K562 (cell line): ENCODE measurements around the gene RYR1. TPM values are rescaled to one million over a fixed set of nuclear protein-coding genes. Genes with fewer than 3 reads are reported as not detected.

Source experiments
- ATAC-seq: fragments of 200-7000 bp; cut with Tn5 transposase; 3 replicates; pipeline ENCODE4 v1.9.1; 2020; ENCODE audit warnings: moderate library complexity
- BruUV-seq: library from RNA; stranded (reverse); fragments of 400-500 nt; replicated peaks from 2 replicates; lab custom pipeline; 2021; lab: Mats Ljungman, UMichigan
- CTCF ChIA-PET: fragments of 300-600 bp; formaldehyde crosslinking; extraction: SDS; loops from one replicate; lab custom pipeline; 2021; ENCODE audit warnings: low intra/inter-chr PET ratio; lab: Yijun Ruan, JAX
- POLR2A ChIA-PET: fragments of 300-600, 350-650 bp; sonication (Branson Sonifier 250); formaldehyde crosslinking; extraction: SDS; loops from one replicate; lab custom pipeline; 2021; ENCODE audit warnings: antibody characterized with exemption, inconsistent platforms; lab: Yijun Ruan, JAX
- DNase-seq, 4 experiments: peaks; one replicate each; pipeline versions ENCODE4 v3.0.0 to v3.0.0-alpha.2; 2011 to 2018; ENCODE audit warnings: low spot score in 3 of 4, mixed read lengths in 3 of 4; ENCODE audit errors: extremely low read depth in 1 of 4
- FAIRE-seq: peaks from 2 replicates; lab custom pipeline; 2011; peaks lifted over from hg19 to GRCh38; lab: Jason Lieb, UNC
- H2AFZ ChIP-seq: 2 replicates; pipeline ENCODE4 v1.6.0; 2011; ENCODE audit warnings: low read depth, low read length, control low read depth, inconsistent platforms
- H3K27ac ChIP-seq: fragments of 200-600 bp; 3 replicates; pipeline ENCODE4 v1.8.0; 2011; ENCODE audit warnings: low read depth, mild to moderate bottlenecking, control low read depth, inconsistent platforms, low read length, moderate library complexity, mixed read lengths; ENCODE audit errors: extremely low read depth
- H3K27me3 ChIP-seq, 2 experiments: fragments of 300-600 bp in 1 of 2; 2 replicates in 1 of 2; 3 replicates in 1 of 2; pipeline versions ENCODE4 v1.6.0 to v1.8.0; 2011; ENCODE audit warnings: inconsistent platforms in 2 of 2, low read length in 2 of 2, mild to moderate bottlenecking in 1 of 2, mixed read lengths in 1 of 2, moderate library complexity in 1 of 2; ENCODE audit not compliant: control insufficient read depth in 2 of 2, insufficient read depth in 2 of 2
- H3K36me3 ChIP-seq: fragments of 300-600 bp; 3 replicates; pipeline ENCODE4 v1.8.0; 2011; ENCODE audit warnings: mild to moderate bottlenecking, low read length, inconsistent platforms; ENCODE audit not compliant: control insufficient read depth, insufficient read depth
- H3K4me1 ChIP-seq, 2 experiments: fragments of 200-600 bp in 1 of 2; replicated peaks in 1 of 2; 2 replicates in 1 of 2; 3 replicates in 1 of 2; pipeline versions ENCODE4 v1.5.1 to v1.8.0; 2011; ENCODE audit warnings: inconsistent platforms in 2 of 2, low read length in 2 of 2, mild to moderate bottlenecking in 1 of 2, mixed read lengths in 1 of 2, moderate library complexity in 1 of 2; ENCODE audit not compliant: control insufficient read depth in 2 of 2, insufficient read depth in 2 of 2
- H3K4me2 ChIP-seq: 2 replicates; pipeline ENCODE4 v1.6.1; 2011; ENCODE audit warnings: low read length, control low read depth, inconsistent platforms, mixed read lengths; ENCODE audit not compliant: insufficient read depth
- H3K4me3 ChIP-seq: fragments of 200-600 bp; sonication (generic), shearing (Covaris generic); 2 replicates; pipeline ENCODE4 v1.5.1; 2016; ENCODE audit warnings: control low read depth, inconsistent platforms
- H3K79me2 ChIP-seq: fragments of 200-600 bp; 3 replicates; pipeline ENCODE4 v1.8.0; 2011; ENCODE audit warnings: low read length, inconsistent platforms; ENCODE audit not compliant: control insufficient read depth, insufficient read depth
- H3K9ac ChIP-seq, 2 experiments: 2 replicates each; pipeline versions ENCODE4 v1.6.0 to v1.6.1; 2011; ENCODE audit warnings: low read depth in 2 of 2, low read length in 2 of 2, control low read depth in 1 of 2, inconsistent platforms in 1 of 2, mild to moderate bottlenecking in 1 of 2, mixed read lengths in 1 of 2; ENCODE audit not compliant: insufficient read depth in 1 of 2
- H3K9me1 ChIP-seq: one replicate; pipeline ENCODE4 v1.6.0; 2011; ENCODE audit warnings: inconsistent platforms, mild to moderate bottlenecking, low read length, moderate library complexity; ENCODE audit not compliant: control insufficient read depth, insufficient read depth
- H3K9me3 ChIP-seq: replicated peaks from 2 replicates; pipeline ENCODE4 v1.5.1; 2011; ENCODE audit warnings: low read depth, low read length, inconsistent platforms; ENCODE audit not compliant: control insufficient read depth, insufficient read depth
- H4K20me1 ChIP-seq: replicated peaks from 2 replicates; pipeline ENCODE4 v1.6.1; 2011; ENCODE audit warnings: low read length, inconsistent platforms, mixed read lengths; ENCODE audit not compliant: control insufficient read depth, insufficient read depth
- BRF1 ChIP-seq: IDR thresholded peaks from 3 replicates; pipeline ENCODE4 v1.6.1; 2011; ENCODE audit warnings: borderline replicate concordance, mild to moderate bottlenecking; ENCODE audit not compliant: insufficient read length; ENCODE audit errors: extremely low read depth
- COPS2 ChIP-seq: fragments of 450-650 bp; conservative IDR thresholded peaks from 2 replicates; pipeline ENCODE4 v1.6.1; 2016; ENCODE audit warnings: mild to moderate bottlenecking, moderate library complexity
- FOSL1 ChIP-seq: fragments of 200-800 bp; sonication (Bioruptor generic); conservative IDR thresholded peaks from 2 replicates; pipeline ENCODE4 v1.6.1; 2016; ENCODE audit warnings: missing genetic modification characterization, missing compliant biosample characterization
- LARP7 ChIP-seq: fragments of 450-650 bp; IDR thresholded peaks from 2 replicates; pipeline ENCODE4 v1.6.1; 2016
- MED1 ChIP-seq: sonication (generic); formaldehyde crosslinking; IDR thresholded peaks from 2 replicates; pipeline ENCODE4 v1.8.1; 2023; ENCODE audit warnings: missing genetic modification reagents, borderline replicate concordance
- NCOA4 ChIP-seq: fragments of 450-650 bp; IDR thresholded peaks from 2 replicates; pipeline ENCODE4 v1.6.1; 2018; ENCODE audit warnings: mild to moderate bottlenecking; ENCODE audit not compliant: partially characterized antibody
- NFIX ChIP-seq: fragments of 250-450 bp; sonication (Bioruptor Pico); IDR thresholded peaks from 2 replicates; pipeline ENCODE4 v1.4.0; 2020; ENCODE audit warnings: low read depth, mild to moderate bottlenecking, moderate library complexity
- POU5F1 ChIP-seq: fragments of 150-350 bp; IDR thresholded peaks from 2 replicates; pipeline ENCODE4 v1.6.1; 2014; ENCODE audit warnings: borderline replicate concordance, low read length, low read depth, mild to moderate bottlenecking; ENCODE audit not compliant: partially characterized antibody
- SP2 ChIP-seq: IDR thresholded peaks from 2 replicates; pipeline ENCODE4 v1.6.1; 2011; ENCODE audit warnings: mild to moderate bottlenecking, low read depth, low read length, moderate library complexity; ENCODE audit not compliant: poor library complexity, severe bottlenecking; ENCODE audit errors: extremely low read depth
- TEAD1 ChIP-seq, 2 experiments: fragments of 450-650 bp in 1 of 2; sonication (generic) in 1 of 2; formaldehyde crosslinking; IDR thresholded peaks; 2 replicates each; pipeline versions ENCODE4 v1.4.0 to v1.8.0; 2020 to 2022; ENCODE audit warnings: mild to moderate bottlenecking in 2 of 2, missing genetic modification reagents in 1 of 2
- WGBS: fragments of 100-300 bp; shearing (Covaris generic); methylation state at CpG from one replicate; pipeline ENCODE4 v1.1.6; 2016; ENCODE audit warnings: low coverage, mixed read lengths; ENCODE audit not compliant: insufficient coverage; ENCODE audit errors: missing lambda C conversion rate; 5-methylcytosine and 5-hydroxymethylcytosine counted together
- in situ Hi-C: fragments of 300-500 bp; cut with MboI; formaldehyde crosslinking; loops from 4 replicates; pipeline ENCODE4 v1.15.0; 2018; ENCODE audit warnings: inconsistent platforms, mixed read lengths
- intact Hi-C: fragments of 100-400 bp; cut with micrococcal nuclease; formaldehyde crosslinking; loops from 2 replicates; pipeline ENCODE4 v1.14.2; 2022
- polyA plus RNA-seq, 8 experiments: library from polyadenylated mRNA; depleted of rRNA in 4 of 8; stranded (reverse) in 5 of 8; unstranded in 3 of 8; fragments of >200 nt; fragmentation: Nextera tagmentation in 2 of 8; fragmentation: Illumina TruSeq in 1 of 8; extraction: Ambion mirVana in 2 of 8; extraction: Trizol in 1 of 8; gene quantifications; 2 replicates each; pipeline versions ENCODE4 v1.2.1 to v1.2.3, GENCODE V29; 2011 to 2014; ENCODE audit warnings: inconsistent platforms in 1 of 8, missing spikeins in 1 of 8
- total RNA-seq, 7 experiments: library from RNA; depleted of rRNA in 6 of 7; stranded (reverse); fragments of >200 nt in 6 of 7; fragmentation: Illumina TruSeq in 2 of 7; extraction: Trizol in 2 of 7; gene quantifications; 2 replicates each; pipeline versions ENCODE4 v1.2.1 to v1.2.3, GENCODE V29; 2011 to 2021; ENCODE audit warnings: low replicate concordance in 1 of 7
- TF ChIP-seq, protein P1 (sequence below): sonication (generic); formaldehyde crosslinking; IDR thresholded peaks from 2 replicates; pipeline ENCODE4 v1.8.0; 2022; ENCODE audit warnings: mild to moderate bottlenecking, missing genetic modification reagents
- TF ChIP-seq, protein P2 (sequence below): sonication (generic); formaldehyde crosslinking; IDR thresholded peaks from 2 replicates; pipeline ENCODE4 v1.8.0; 2023; ENCODE audit warnings: mild to moderate bottlenecking, missing genetic modification reagents
- TF ChIP-seq, protein P3 (sequence below): fragments of 250-450 bp; sonication (Bioruptor Pico); IDR thresholded peaks from 2 replicates; pipeline ENCODE4 v1.5.0; 2020; ENCODE audit warnings: mild to moderate bottlenecking
- TF ChIP-seq, protein P4 (sequence below): fragments of 450-650 bp; IDR thresholded peaks from 2 replicates; pipeline ENCODE4 v1.7.0; 2016; ENCODE audit warnings: borderline replicate concordance
- TF ChIP-seq, protein P5 (sequence below): fragments of 450-650 bp; IDR thresholded peaks from 2 replicates; pipeline ENCODE4 v1.6.1; 2018; ENCODE audit warnings: mild to moderate bottlenecking, low read depth; ENCODE audit not compliant: partially characterized antibody

Gene RYR1
- total and polyA plus RNA-seq, 9 of the 15 experiments (the other 6 are each of a cell fraction or from before 2014, with no cell fraction given), result 0.11 to 7.4 (median 3.7) TPM

DNA sequence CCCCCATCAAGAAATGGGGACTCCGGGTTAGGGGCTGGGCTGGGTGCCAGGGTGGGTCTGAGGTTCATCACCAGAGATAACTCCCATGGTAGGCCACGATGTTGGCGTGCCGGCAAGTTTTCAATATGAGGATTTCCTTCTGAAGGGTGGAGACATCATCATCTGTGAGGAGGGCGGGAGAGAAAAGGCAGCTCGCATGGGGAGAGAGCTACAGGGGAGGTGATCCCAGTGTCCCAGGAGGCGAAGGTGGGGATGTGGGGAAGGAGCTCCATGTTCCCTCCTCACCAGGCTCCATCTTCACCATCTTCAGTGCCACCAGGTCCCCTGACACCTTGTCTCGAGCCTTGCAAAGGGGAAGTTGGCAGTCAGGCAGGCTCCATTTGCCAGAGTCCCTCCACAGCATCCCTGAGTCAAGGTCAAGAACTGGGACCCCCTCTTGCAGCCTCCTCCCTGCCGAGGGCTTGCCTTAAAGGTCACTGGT is 183.8 kb downstream of the RYR1 start:
- Histone ChIP-seq H3K27me3 (no peaks in the 10 kb centered on the region), H3K9me3 (no peaks in the 10 kb centered on the region), H3K4me3 (no peak overlapping the region), H3K9me1 (no peaks in the 10 kb centered on the region), H3K9ac (peak overlapping the region in 1 of 2 experiments; percentile 59; a peak in 2 of 4 replicates), H3K36me3 (peaks cover 29% of the 10 kb centered on the region), H2AFZ (peak overlapping the region; percentile 93), H3K4me1 (peaks cover 13 to 37% of the 10 kb centered on the region in 2 experiments; a peak in 4 of 5 replicates), H4K20me1 (0 out of 2 replicates have a peak, but pooled peaks cover 4% of the 10 kb centered on the region), H3K79me2 (peaks cover 34% of the 10 kb centered on the region), H3K27ac (no peak overlapping the region), H3K4me2 (no peak overlapping the region)
- no TSS peak for BruUV-seq
- intact Hi-C loops, result loop anchor here (5.0 kb wide), 1 partner anchor 60 kb away; no protein-coding TSS in a partner anchor
- in situ Hi-C loops, result loop anchor here (10.0 kb wide), 1 partner anchor 383 kb away; no protein-coding TSS in a partner anchor
- no peak for ATAC-seq
- POLR2A ChIA-PET, result interaction anchor here (0.6 to 1.6 kb wide), 3 partner anchors 55 to 475 kb away, joined by 3 to 4 read pairs (median 3); no protein-coding TSS in a partner anchor
- FAIRE-seq, result no peak
- DNase-seq, result no peak
- CTCF ChIA-PET, result no interaction called here
- WGBS, result 84% methylated on average over 7 of the region's 9 CpGs
- TF ChIP-seq BRF1 (no peak), SP2 (no peak), COPS2 (no peak), TEAD1 (CRISPR knock-in tag; IDR thresholded peaks at IDR 0.05) (no peak), MED1 (CRISPR knock-in tag) (no peak), LARP7 (no peak), FOSL1 (no peak), NCOA4 (no peak), POU5F1 (no peak), NFIX (CRISPR knock-in tag) (no peak)
- TF ChIP-seq, protein P1, sequence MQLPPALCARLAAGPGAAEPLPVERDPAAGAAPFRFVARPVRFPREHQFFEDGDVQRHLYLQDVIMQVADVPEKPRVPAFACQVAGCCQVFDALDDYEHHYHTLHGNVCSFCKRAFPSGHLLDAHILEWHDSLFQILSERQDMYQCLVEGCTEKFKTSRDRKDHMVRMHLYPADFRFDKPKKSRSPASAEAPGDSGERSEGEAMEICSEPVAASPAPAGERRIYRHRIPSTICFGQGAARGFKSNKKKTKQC (CRISPR knock-in tag), result no peak
- TF ChIP-seq, protein P2, sequence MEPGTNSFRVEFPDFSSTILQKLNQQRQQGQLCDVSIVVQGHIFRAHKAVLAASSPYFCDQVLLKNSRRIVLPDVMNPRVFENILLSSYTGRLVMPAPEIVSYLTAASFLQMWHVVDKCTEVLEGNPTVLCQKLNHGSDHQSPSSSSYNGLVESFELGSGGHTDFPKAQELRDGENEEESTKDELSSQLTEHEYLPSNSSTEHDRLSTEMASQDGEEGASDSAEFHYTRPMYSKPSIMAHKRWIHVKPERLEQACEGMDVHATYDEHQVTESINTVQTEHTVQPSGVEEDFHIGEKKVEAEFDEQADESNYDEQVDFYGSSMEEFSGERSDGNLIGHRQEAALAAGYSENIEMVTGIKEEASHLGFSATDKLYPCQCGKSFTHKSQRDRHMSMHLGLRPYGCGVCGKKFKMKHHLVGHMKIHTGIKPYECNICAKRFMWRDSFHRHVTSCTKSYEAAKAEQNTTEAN (CRISPR knock-in tag), result no peak
- TF ChIP-seq, protein P3, sequence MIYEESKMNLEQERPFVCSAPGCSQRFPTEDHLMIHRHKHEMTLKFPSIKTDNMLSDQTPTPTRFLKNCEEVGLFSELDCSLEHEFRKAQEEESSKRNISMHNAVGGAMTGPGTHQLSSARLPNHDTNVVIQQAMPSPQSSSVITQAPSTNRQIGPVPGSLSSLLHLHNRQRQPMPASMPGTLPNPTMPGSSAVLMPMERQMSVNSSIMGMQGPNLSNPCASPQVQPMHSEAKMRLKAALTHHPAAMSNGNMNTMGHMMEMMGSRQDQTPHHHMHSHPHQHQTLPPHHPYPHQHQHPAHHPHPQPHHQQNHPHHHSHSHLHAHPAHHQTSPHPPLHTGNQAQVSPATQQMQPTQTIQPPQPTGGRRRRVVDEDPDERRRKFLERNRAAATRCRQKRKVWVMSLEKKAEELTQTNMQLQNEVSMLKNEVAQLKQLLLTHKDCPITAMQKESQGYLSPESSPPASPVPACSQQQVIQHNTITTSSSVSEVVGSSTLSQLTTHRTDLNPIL (CRISPR knock-in tag), result no peak
- TF ChIP-seq, protein P4, sequence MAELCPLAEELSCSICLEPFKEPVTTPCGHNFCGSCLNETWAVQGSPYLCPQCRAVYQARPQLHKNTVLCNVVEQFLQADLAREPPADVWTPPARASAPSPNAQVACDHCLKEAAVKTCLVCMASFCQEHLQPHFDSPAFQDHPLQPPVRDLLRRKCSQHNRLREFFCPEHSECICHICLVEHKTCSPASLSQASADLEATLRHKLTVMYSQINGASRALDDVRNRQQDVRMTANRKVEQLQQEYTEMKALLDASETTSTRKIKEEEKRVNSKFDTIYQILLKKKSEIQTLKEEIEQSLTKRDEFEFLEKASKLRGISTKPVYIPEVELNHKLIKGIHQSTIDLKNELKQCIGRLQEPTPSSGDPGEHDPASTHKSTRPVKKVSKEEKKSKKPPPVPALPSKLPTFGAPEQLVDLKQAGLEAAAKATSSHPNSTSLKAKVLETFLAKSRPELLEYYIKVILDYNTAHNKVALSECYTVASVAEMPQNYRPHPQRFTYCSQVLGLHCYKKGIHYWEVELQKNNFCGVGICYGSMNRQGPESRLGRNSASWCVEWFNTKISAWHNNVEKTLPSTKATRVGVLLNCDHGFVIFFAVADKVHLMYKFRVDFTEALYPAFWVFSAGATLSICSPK, result no peak
- TF ChIP-seq, protein P5, sequence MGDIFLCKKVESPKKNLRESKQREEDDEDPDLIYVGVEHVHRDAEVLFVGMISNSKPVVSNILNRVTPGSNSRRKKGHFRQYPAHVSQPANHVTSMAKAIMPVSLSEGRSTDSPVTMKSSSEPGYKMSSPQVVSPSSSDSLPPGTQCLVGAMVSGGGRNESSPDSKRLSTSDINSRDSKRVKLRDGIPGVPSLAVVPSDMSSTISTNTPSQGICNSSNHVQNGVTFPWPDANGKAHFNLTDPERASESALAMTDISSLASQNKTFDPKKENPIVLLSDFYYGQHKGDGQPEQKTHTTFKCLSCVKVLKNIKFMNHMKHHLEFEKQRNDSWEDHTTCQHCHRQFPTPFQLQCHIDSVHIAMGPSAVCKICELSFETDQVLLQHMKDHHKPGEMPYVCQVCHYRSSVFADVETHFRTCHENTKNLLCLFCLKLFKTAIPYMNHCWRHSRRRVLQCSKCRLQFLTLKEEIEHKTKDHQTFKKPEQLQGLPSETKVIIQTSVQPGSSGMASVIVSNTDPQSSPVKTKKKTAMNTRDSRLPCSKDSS, result no peak
